PFSK-1 (cell line): Measurements from ENCODE around the gene SNX18.

Experiments used
- FOXP2 ChIP-seq: optimal IDR thresholded peaks from 2 replicates; pipeline ENCODE3; 2011; ENCODE audit warnings: borderline replicate concordance, control low read depth, inconsistent platforms; ENCODE audit not compliant: insufficient read depth; ENCODE audit errors: extremely low read length, extremely low read depth
- POLR2AphosphoS5 ChIP-seq: IDR thresholded peaks from 2 replicates; pipeline ENCODE4 v1.6.1; 2012; ENCODE audit warnings: low read depth, mild to moderate bottlenecking, control low read depth, low read length, moderate library complexity
- REST ChIP-seq, 2 experiments: IDR thresholded peaks; 2 replicates each; pipeline versions ENCODE4 v1.6.1 to v1.8.0; 2011 to 2012; ENCODE audit warnings: low read depth in 2 of 2, low read length in 2 of 2, control low read depth in 1 of 2, inconsistent platforms in 1 of 2, mild to moderate bottlenecking in 1 of 2, moderate library complexity in 1 of 2; ENCODE audit not compliant: insufficient read depth in 1 of 2
- SIN3A ChIP-seq: IDR thresholded peaks from 2 replicates; pipeline ENCODE4 v1.6.1; 2012; ENCODE audit warnings: mild to moderate bottlenecking, low read length, moderate library complexity, borderline replicate concordance; ENCODE audit not compliant: insufficient read depth
- TAF1 ChIP-seq: IDR thresholded peaks from 2 replicates; pipeline ENCODE4 v1.6.1; 2012; ENCODE audit warnings: low read length, control low read depth, borderline replicate concordance; ENCODE audit not compliant: insufficient read depth

SNX18 gene

GRCh38 chr5:54471398-54471797 lies 46.2 kb upstream of the SNX18 start:
- TF ChIP-seq SIN3A: no peak
- TF ChIP-seq FOXP2: no peak
- no peak for TF ChIP-seq POLR2AphosphoS5
- no peak for TF ChIP-seq TAF1
- no peak for TF ChIP-seq REST (IDR thresholded peaks at IDR 0.05; ENCODE audit: insufficient read depth in 1 of 2, low read depth in 2 of 2, low read length in 2 of 2)

- TF ChIP-seq SIN3A (no peak), POLR2AphosphoS5 (no peak), FOXP2 (no peak), TAF1 (no peak), REST (IDR thresholded peaks at IDR 0.05; ENCODE audit: insufficient read depth in 1 of 2, low read depth in 2 of 2, low read length in 2 of 2) (no peak)
Observed at GRCh38 chr5:54476682-54477081, 40.9 kb upstream of the SNX18 start.

GRCh38 chr5:54477941-54478478 lies 39.5 kb upstream of the SNX18 start:
- TF ChIP-seq POLR2AphosphoS5 (no peak), TAF1 (no peak), FOXP2 (no peak)

- no peak for TF ChIP-seq REST (IDR thresholded peaks at IDR 0.05; ENCODE audit: insufficient read depth in 1 of 2, low read depth in 2 of 2, low read length in 2 of 2)
- no peak for TF ChIP-seq TAF1
- TF ChIP-seq SIN3A: no peak
- TF ChIP-seq FOXP2: no peak
- TF ChIP-seq POLR2AphosphoS5: no peak
Observed at GRCh38 chr5:54480296-54480695, 37.3 kb upstream of the SNX18 start.

GRCh38 chr5:54484219-54484894 lies 33.2 kb upstream of the SNX18 start:
- TF ChIP-seq TAF1 (no peak), FOXP2 (no peak), POLR2AphosphoS5 (no peak), REST (IDR thresholded peaks at IDR 0.05; ENCODE audit: insufficient read depth in 1 of 2, low read depth in 2 of 2, low read length in 2 of 2) (no peak), SIN3A (no peak)
